A673 (cell line): ENCODE data around the gene TMTC2. TPM values are rescaled to one million over a fixed set of nuclear protein-coding genes. Genes with fewer than 3 reads are reported as not detected.

Experiments
- BruUV-seq: library from RNA; stranded (reverse); fragments of 400-500 nt; replicated peaks from 2 replicates; lab custom pipeline; 2021; lab: Mats Ljungman, UMichigan
- CTCF ChIA-PET: fragments of 300-600 bp; sonication (Branson Sonifier 250); formaldehyde crosslinking; loops from one replicate; lab custom pipeline; 2022; ENCODE audit warnings: antibody characterized with exemption; lab: Charles Lee
- POLR2A ChIA-PET: fragments of 300-600 bp; sonication (Branson Sonifier 250); formaldehyde crosslinking; loops from one replicate; lab custom pipeline; 2022; ENCODE audit warnings: antibody characterized with exemption; ENCODE audit not compliant: low non-redundant PET; lab: Charles Lee
- DNase-seq: peaks from one replicate; pipeline ENCODE4 v3.0.0-alpha.2; 2015; ENCODE audit warnings: low spot score
- H3K27ac ChIP-seq: fragments of 200-600 bp; sonication (generic); 2 replicates; pipeline ENCODE4 v1.5.1; 2016; ENCODE audit warnings: mixed run types, low read depth, mild to moderate bottlenecking, mixed read lengths, antibody characterized with exemption, low read length; ENCODE audit not compliant: poor library complexity, severe bottlenecking
- H3K27me3 ChIP-seq: fragments of 200-600 bp; sonication (generic); replicated peaks from 2 replicates; pipeline ENCODE4 v1.6.1; 2017; ENCODE audit warnings: mixed run types, low read depth, mild to moderate bottlenecking, mixed read lengths, antibody characterized with exemption, low read length; ENCODE audit not compliant: insufficient read depth, poor library complexity
- H3K36me3 ChIP-seq: fragments of 200-600 bp; sonication (generic); 2 replicates; pipeline ENCODE4 v1.6.1; 2016; ENCODE audit warnings: mixed run types, mild to moderate bottlenecking, mixed read lengths, antibody characterized with exemption, low read length; ENCODE audit not compliant: insufficient read depth, poor library complexity, severe bottlenecking
- H3K4me1 ChIP-seq: fragments of 200-600 bp; sonication (generic); 2 replicates; pipeline ENCODE4 v1.6.1; 2017; ENCODE audit warnings: mixed run types, mild to moderate bottlenecking, mixed read lengths, antibody characterized with exemption, low read length; ENCODE audit not compliant: insufficient read depth, poor library complexity, severe bottlenecking
- H3K4me3 ChIP-seq: fragments of 200-600 bp; sonication (generic); 2 replicates; pipeline ENCODE4 v1.5.1; 2016; ENCODE audit warnings: low read depth, mixed run types, mild to moderate bottlenecking, mixed read lengths, low read length; ENCODE audit not compliant: poor library complexity, severe bottlenecking
- H3K9me3 ChIP-seq: fragments of 200-600 bp; sonication (generic); 2 replicates; pipeline ENCODE4 v1.6.1; 2016; ENCODE audit warnings: mixed run types, low read depth, mild to moderate bottlenecking, mixed read lengths, antibody characterized with exemption, low read length; ENCODE audit not compliant: poor library complexity, severe bottlenecking
- EZH2 ChIP-seq: fragments of 200-600 bp; sonication (generic); IDR thresholded peaks from 2 replicates; pipeline ENCODE4 v1.6.1; 2017; ENCODE audit warnings: borderline replicate concordance, low read depth, mild to moderate bottlenecking, mixed read lengths, antibody characterized with exemption, low read length; ENCODE audit not compliant: poor library complexity, severe bottlenecking
- intact Hi-C: fragments of 100-400 bp; cut with micrococcal nuclease; formaldehyde crosslinking; loops from one replicate; pipeline ENCODE4 v1.10.0; 2022; ENCODE audit not compliant: unreplicated experiment
- total RNA-seq: library from RNA; stranded (reverse); gene quantifications from 2 replicates; pipeline ENCODE4 v1.2.3, GENCODE V29; 2021
- TF ChIP-seq, protein P1 (sequence below): fragments of 300-800, 200-600 bp; sonication (generic); conservative IDR thresholded peaks from 2 replicates; pipeline ENCODE4 v1.5.1; 2017; ENCODE audit warnings: low read depth, mild to moderate bottlenecking, antibody characterized with exemption, low read length, moderate library complexity, mixed read lengths

The TMTC2 gene
- total RNA-seq, 1 experiment from 2014 or later = 3.3 TPM

GRCh38 chr12:83141460-83141994 is 454.8 kb downstream of the TMTC2 start:
- Histone ChIP-seq H3K9me3 (no peaks in the 10 kb centered on the region), H3K27me3 (no peaks in the 10 kb centered on the region), H3K27ac (no peak overlapping the region), H3K4me1 (no peaks in the 10 kb centered on the region), H3K4me3 (no peak overlapping the region), H3K36me3 (no peaks in the 10 kb centered on the region)
- DNase-seq = no peak
- intact Hi-C loops = no loop called here
- POLR2A ChIA-PET = no interaction called here
- CTCF ChIA-PET = no interaction called here
- BruUV-seq = no TSS peak
- TF ChIP-seq, protein P1, sequence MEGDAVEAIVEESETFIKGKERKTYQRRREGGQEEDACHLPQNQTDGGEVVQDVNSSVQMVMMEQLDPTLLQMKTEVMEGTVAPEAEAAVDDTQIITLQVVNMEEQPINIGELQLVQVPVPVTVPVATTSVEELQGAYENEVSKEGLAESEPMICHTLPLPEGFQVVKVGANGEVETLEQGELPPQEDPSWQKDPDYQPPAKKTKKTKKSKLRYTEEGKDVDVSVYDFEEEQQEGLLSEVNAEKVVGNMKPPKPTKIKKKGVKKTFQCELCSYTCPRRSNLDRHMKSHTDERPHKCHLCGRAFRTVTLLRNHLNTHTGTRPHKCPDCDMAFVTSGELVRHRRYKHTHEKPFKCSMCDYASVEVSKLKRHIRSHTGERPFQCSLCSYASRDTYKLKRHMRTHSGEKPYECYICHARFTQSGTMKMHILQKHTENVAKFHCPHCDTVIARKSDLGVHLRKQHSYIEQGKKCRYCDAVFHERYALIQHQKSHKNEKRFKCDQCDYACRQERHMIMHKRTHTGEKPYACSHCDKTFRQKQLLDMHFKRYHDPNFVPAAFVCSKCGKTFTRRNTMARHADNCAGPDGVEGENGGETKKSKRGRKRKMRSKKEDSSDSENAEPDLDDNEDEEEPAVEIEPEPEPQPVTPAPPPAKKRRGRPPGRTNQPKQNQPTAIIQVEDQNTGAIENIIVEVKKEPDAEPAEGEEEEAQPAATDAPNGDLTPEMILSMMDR = no peak
- no peak for TF ChIP-seq EZH2

- H3K4me1 ChIP-seq = no peaks in the 10 kb centered on the region
- H3K27me3 ChIP-seq = no peaks in the 10 kb centered on the region
- H3K4me3 ChIP-seq = no peak overlapping the region
- ChIA-PET CTCF (no interaction called here), POLR2A (interaction anchor here (0.7 kb wide), 1 partner anchor 107 kb away, joined by 20 read pairs; no protein-coding TSS in a partner anchor)
- no peak for DNase-seq
- TF ChIP-seq, protein P1 = no peak
- TF ChIP-seq EZH2 = no peak
- no peaks in the 10 kb centered on the region for H3K9me3 ChIP-seq
- no peaks in the 10 kb centered on the region for H3K36me3 ChIP-seq
- no peak overlapping the region for H3K27ac ChIP-seq
- intact Hi-C loops = no loop called here
- BruUV-seq = no TSS peak
These were observed 456.2 kb downstream of the TMTC2 start for GRCh38 chr12:83142914-83143313.

DNA sequence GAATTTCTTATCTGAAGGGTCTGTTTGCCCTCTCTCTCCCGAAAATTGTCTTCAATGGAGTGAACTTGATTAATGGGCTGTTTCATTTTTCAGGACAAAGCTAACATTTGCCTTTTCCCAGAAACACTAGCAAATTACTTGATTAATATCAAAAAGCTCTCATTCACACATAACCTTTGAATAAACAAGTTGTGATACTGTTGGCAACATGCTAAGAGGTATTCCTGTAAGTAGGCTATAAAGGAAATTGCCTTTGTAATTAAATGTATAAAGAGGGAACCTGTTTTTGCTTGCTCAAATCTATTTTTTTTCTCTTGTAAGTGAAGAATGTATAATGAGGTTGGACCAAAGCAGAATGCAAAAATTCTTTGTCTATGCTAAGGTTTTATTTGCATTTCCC is 457.2 kb downstream of the TMTC2 start:
- TF ChIP-seq EZH2 = no peak
- H3K36me3 ChIP-seq = no peaks in the 10 kb centered on the region
- no peaks in the 10 kb centered on the region for H3K27me3 ChIP-seq
- no peak for DNase-seq
- H3K27ac ChIP-seq = no peak overlapping the region
- no peaks in the 10 kb centered on the region for H3K4me1 ChIP-seq
- no TSS peak for BruUV-seq
- ChIA-PET POLR2A (no interaction called here), CTCF (no interaction called here)
- no peak overlapping the region for H3K4me3 ChIP-seq
- no peaks in the 10 kb centered on the region for H3K9me3 ChIP-seq
- intact Hi-C loops = no loop called here

GRCh38 chr12:83145325-83145840 is 458.7 kb downstream of the TMTC2 start:
- BruUV-seq = no TSS peak
- intact Hi-C loops = no loop called here
- Histone ChIP-seq H3K4me1 (no peaks in the 10 kb centered on the region), H3K27me3 (no peaks in the 10 kb centered on the region), H3K4me3 (no peak overlapping the region), H3K9me3 (no peaks in the 10 kb centered on the region), H3K27ac (no peak overlapping the region), H3K36me3 (no peaks in the 10 kb centered on the region)
- no peak for DNase-seq
- TF ChIP-seq, protein P1 = no peak
- no peak for TF ChIP-seq EZH2
- CTCF ChIA-PET = no interaction called here
- POLR2A ChIA-PET = no interaction called here
